ENCODE results near the gene SPO11.

The SPO11 gene

GRCh38 chr20:57379263-57379647 is 49.7 kb downstream of the SPO11 start:
- DNase-seq: no peak

GRCh38 chr20:57380081-57380750 is 50.6 kb downstream of the SPO11 start:
- no peak for DNase-seq

- DNase-seq: peak; percentile 71
Measured at GRCh38 chr20:57381596-57382503, 52.2 kb downstream of the SPO11 start.

GRCh38 chr20:57382516-57382915 is 52.9 kb downstream of the SPO11 start:
- no peak for DNase-seq

- DNase-seq: no peak
Measured at GRCh38 chr20:57383447-57384347, 54.1 kb downstream of the SPO11 start.

- DNase-seq: no peak
Measured at GRCh38 chr20:57384486-57384885, 54.9 kb downstream of the SPO11 start.

- DNase-seq: no peak
Measured at GRCh38 chr20:57384953-57385761, 55.6 kb downstream of the SPO11 start.

GRCh38 chr20:57385940-57386339 is 56.3 kb downstream of the SPO11 start:
- no peak for DNase-seq

GRCh38 chr20:57386762-57387161 is 57.2 kb downstream of the SPO11 start:
- no peak for DNase-seq

- DNase-seq: no peak
Measured at GRCh38 chr20:57387463-57387862, 57.9 kb downstream of the SPO11 start.

GRCh38 chr20:57387945-57388371 is 58.4 kb downstream of the SPO11 start:
- no peak for DNase-seq

GRCh38 chr20:57388953-57389694 is 59.5 kb downstream of the SPO11 start:
- DNase-seq: no peak

GRCh38 chr20:57389695-57390603 is 60.3 kb downstream of the SPO11 start:
- DNase-seq: no peak

GRCh38 chr20:57390604-57391438 is 61.2 kb downstream of the SPO11 start, which contains the start of gene RBM38:
Gene RBM38 (plus strand): TSS chr20:57391396. CDS start chr20:57391582, 186 bp downstream.
- DNase-seq: no peak

GRCh38 chr20:57391439-57392301 is 62.1 kb downstream of the SPO11 start:
- no peak for DNase-seq

- no peak for DNase-seq
Measured at GRCh38 chr20:57392512-57393271, 63.1 kb downstream of the SPO11 start.

Measured in KG1 (cell line).